Hematopoietic multipotent progenitor cell treated with erythropoietin and hydrocortisone succinate and interleukin-3 and kit ligand, for 4 days (in vitro differentiated cells): Measurements from ENCODE around the gene GNPTG.

Experiments used
- DNase-seq: peaks from one replicate; pipeline ENCODE4 v3.0.0-alpha.2; 2015

Gene GNPTG

GRCh38 chr16:1351582-1352362 lies at the start of gene GNPTG, which contains the start of gene TSR3:
TSS of gene GNPTG (plus strand) at chr16:1351931. CDS start at chr16:1351966, 35 bp downstream.
TSS of gene TSR3 (minus strand) at chr16:1351878. CDS start at chr16:1351804, 74 bp downstream.
- peak; percentile 95 for DNase-seq

GRCh38 chr16:1305823-1306222 lies 45.9 kb upstream of the GNPTG start:
- DNase-seq, result no peak

GRCh38 chr16:1306334-1306733 lies 45.4 kb upstream of the GNPTG start:
- no peak for DNase-seq

GRCh38 chr16:1308036-1308976 lies 43.4 kb upstream of the GNPTG start:
- peak; percentile 81 for DNase-seq

GRCh38 chr16:1308977-1309885 lies 42.5 kb upstream of the GNPTG start, which contains the start of gene UBE2I:
TSS of gene UBE2I (plus strand) at chr16:1309636. CDS start at chr16:1314031, 4,395 bp downstream.
- peak; percentile 98 for DNase-seq

GRCh38 chr16:1309888-1310831 lies 41.6 kb upstream of the GNPTG start:
- DNase-seq, result peak; percentile 72

- DNase-seq, result peak; percentile 56
These were observed 40.9 kb upstream of the GNPTG start for GRCh38 chr16:1310832-1311200.

- no peak for DNase-seq
These were observed 40.5 kb upstream of the GNPTG start for GRCh38 chr16:1311212-1311737.

- peak; percentile 55 for DNase-seq
These were observed 39.8 kb upstream of the GNPTG start for GRCh38 chr16:1311738-1312466.

- no peak for DNase-seq
These were observed 39.3 kb upstream of the GNPTG start for GRCh38 chr16:1312467-1312816.

- no peak for DNase-seq
These were observed 38.8 kb upstream of the GNPTG start for GRCh38 chr16:1312903-1313302.

- DNase-seq, result no peak
These were observed 37.9 kb upstream of the GNPTG start for GRCh38 chr16:1313721-1314369.

- no peak for DNase-seq
These were observed 37.2 kb upstream of the GNPTG start for GRCh38 chr16:1314399-1315068.

GRCh38 chr16:1315081-1316032 lies 36.4 kb upstream of the GNPTG start:
- no peak for DNase-seq

- DNase-seq, result no peak
These were observed 35.7 kb upstream of the GNPTG start for GRCh38 chr16:1316033-1316405.

- no peak for DNase-seq
These were observed 34.1 kb upstream of the GNPTG start for GRCh38 chr16:1317479-1318267.

GRCh38 chr16:1318268-1318545 lies 33.5 kb upstream of the GNPTG start:
- no peak for DNase-seq

- DNase-seq, result no peak
These were observed 32.7 kb upstream of the GNPTG start for GRCh38 chr16:1319041-1319440.
